ENCODE data around the gene HNF1B. TPM values are rescaled to one million over a fixed set of nuclear protein-coding genes. Genes with fewer than 3 reads are reported as not detected.

The HNF1B gene
- total RNA-seq, 4 donors from 2014 or later, result not detected

- intact Hi-C loops (cut with DNase I; ENCODE audit: low total_unique reads), result no loop called here
- H3K27me3 ChIP-seq, result peaks cover 0 to 7% (median 3%) of the 10 kb centered on the region in 3 donors
- H3K36me3 ChIP-seq, result no peaks in the 10 kb centered on the region
- TF ChIP-seq CTCF (IDR thresholded peaks at IDR 0.05 in 4 of 5, conservative IDR thresholded peaks at IDR 0.05 in 1 of 5) (no peak), POLR2A (IDR thresholded peaks at IDR 0.05) (no peak)
- no peaks in the 10 kb centered on the region for H3K4me1 ChIP-seq
- DNase-seq (no peak), ATAC-seq (no peak)
- no peak overlapping the region for H3K4me3 ChIP-seq
- H3K27ac ChIP-seq, result no peak overlapping the region
- in situ Hi-C loops (cut with MboI; ENCODE audit: low sequenced_read_pairs in 4 of 4), result loop anchor here in 1 of 4 donors (25.0 kb wide), 1 partner anchor 106 kb away; no protein-coding TSS in a partner anchor
- H3K9me3 ChIP-seq, result no peaks in the 10 kb centered on the region
Measured at GRCh38 chr17:37731056-37731455, 13.8 kb downstream of the HNF1B start.

GRCh38 chr17:37729905-37730304 lies 15.0 kb downstream of the HNF1B start:
- DNase-seq (no peak), ATAC-seq (no peak)
- H3K4me1 ChIP-seq, result no peaks in the 10 kb centered on the region
- H3K4me3 ChIP-seq, result no peak overlapping the region
- no peaks in the 10 kb centered on the region for H3K9me3 ChIP-seq
- no peak overlapping the region for H3K27ac ChIP-seq
- no peaks in the 10 kb centered on the region for H3K36me3 ChIP-seq
- in situ Hi-C loops (cut with MboI; ENCODE audit: low sequenced_read_pairs in 4 of 4) (loop anchor here in 1 of 4 donors (25.0 kb wide), 1 partner anchor 107 kb away; no protein-coding TSS in a partner anchor), intact Hi-C loops (cut with DNase I; ENCODE audit: low total_unique reads) (no loop called here)
- peaks cover 0 to 3% (median 0%) of the 10 kb centered on the region in 3 donors for H3K27me3 ChIP-seq
- TF ChIP-seq POLR2A (IDR thresholded peaks at IDR 0.05), result no peak
- TF ChIP-seq CTCF (IDR thresholded peaks at IDR 0.05 in 4 of 5, conservative IDR thresholded peaks at IDR 0.05 in 1 of 5), result no peak

GRCh38 chr17:37726891-37727675 lies 17.8 kb downstream of the HNF1B start:
- no peak overlapping the region for H3K27ac ChIP-seq
- intact Hi-C loops (cut with DNase I; ENCODE audit: low total_unique reads) (no loop called here), in situ Hi-C loops (cut with MboI; ENCODE audit: low sequenced_read_pairs in 4 of 4) (loop anchor here in 1 of 4 donors (25.0 kb wide), 1 partner anchor 110 kb away; no protein-coding TSS in a partner anchor)
- no peaks in the 10 kb centered on the region for H3K36me3 ChIP-seq
- no peaks in the 10 kb centered on the region for H3K4me1 ChIP-seq
- peaks cover 0 to 3% (median 0%) of the 10 kb centered on the region in 3 donors for H3K27me3 ChIP-seq
- H3K9me3 ChIP-seq, result no peaks in the 10 kb centered on the region
- TF ChIP-seq POLR2A (IDR thresholded peaks at IDR 0.05) (no peak), CTCF (IDR thresholded peaks at IDR 0.05 in 4 of 5, conservative IDR thresholded peaks at IDR 0.05 in 1 of 5) (no peak)
- DNase-seq (no peak), ATAC-seq (no peak)
- H3K4me3 ChIP-seq, result no peak overlapping the region

- Histone ChIP-seq H3K27me3 (peaks cover 0 to 3% (median 0%) of the 10 kb centered on the region in 3 donors), H3K4me1 (no peaks in the 10 kb centered on the region), H3K36me3 (no peaks in the 10 kb centered on the region), H3K9me3 (no peaks in the 10 kb centered on the region), H3K4me3 (no peak overlapping the region), H3K27ac (no peak overlapping the region)
- in situ Hi-C loops (cut with MboI; ENCODE audit: low sequenced_read_pairs in 4 of 4) (loop anchor here in 1 of 4 donors (25.0 kb wide), 1 partner anchor 111 kb away; no protein-coding TSS in a partner anchor), intact Hi-C loops (cut with DNase I; ENCODE audit: low total_unique reads) (no loop called here)
- DNase-seq (no peak), ATAC-seq (no peak)
- TF ChIP-seq POLR2A (IDR thresholded peaks at IDR 0.05), result no peak
- TF ChIP-seq CTCF (IDR thresholded peaks at IDR 0.05 in 4 of 5, conservative IDR thresholded peaks at IDR 0.05 in 1 of 5), result no peak
Measured at GRCh38 chr17:37726248-37726647, 18.6 kb downstream of the HNF1B start.

Data from gastrocnemius medialis (tissue), 4 donors.